Left lobe of liver (tissue), 2 donors: Measurements from ENCODE around the gene ZNF668. TPM values are rescaled to one million over a fixed set of nuclear protein-coding genes. Genes with fewer than 3 reads are reported as not detected.

Source experiments
- ATAC-seq: fragments of 200-7000 bp; cut with Tn5 transposase; one replicate; pipeline ENCODE4 v1.9.1; 2020; ENCODE audit warnings: mild to moderate bottlenecking, moderate library complexity
- DNase-seq: peaks from one replicate; pipeline ENCODE4 v3.0.0-alpha.2; 2020; ENCODE audit warnings: low spot score
- total RNA-seq: library from RNA; stranded (reverse); gene quantifications from one replicate; pipeline ENCODE4 v1.2.1, GENCODE V29; 2021
- donor health status: DM: no; HTN: no; CAD: no; lungs with moderate emphysema.
- donor health status: DM: no; HTN: yes; CAD: no.

The ZNF668 gene
- total RNA-seq, 1 donor from 2014 or later: 3.6 TPM

- ATAC-seq: no peak
- no peak for DNase-seq
These were observed 12.1 kb downstream of the ZNF668 start for GRCh38 chr16:31061813-31062440.

- DNase-seq: no peak
- no peak for ATAC-seq
These were observed 12.8 kb downstream of the ZNF668 start for GRCh38 chr16:31061126-31061812.

- no peak for ATAC-seq
- DNase-seq: no peak
These were observed 18.4 kb downstream of the ZNF668 start for GRCh38 chr16:31055613-31056012.

GRCh38 chr16:31052114-31052513 is 21.9 kb downstream of the ZNF668 start:
- DNase-seq (no peak), ATAC-seq (peak; percentile 39)

- DNase-seq (no peak), ATAC-seq (no peak)
These were observed 23.6 kb downstream of the ZNF668 start for GRCh38 chr16:31050280-31051030.

GRCh38 chr16:31043898-31044481 is 30.1 kb downstream of the ZNF668 start:
- DNase-seq (no peak), ATAC-seq (peak; percentile 44)

- DNase-seq (no peak), ATAC-seq (no peak)
These were observed 30.7 kb downstream of the ZNF668 start for GRCh38 chr16:31043352-31043751.

GRCh38 chr16:31042866-31043265 is 31.2 kb downstream of the ZNF668 start:
- ATAC-seq (no peak), DNase-seq (no peak)

GRCh38 chr16:31038993-31039392 is 35.0 kb downstream of the ZNF668 start:
- ATAC-seq: no peak
- DNase-seq: no peak

GRCh38 chr16:31036691-31037090 is 37.3 kb downstream of the ZNF668 start:
- DNase-seq (no peak), ATAC-seq (no peak)

- DNase-seq: peak; percentile 94
- ATAC-seq: peak; percentile 88
These were observed 40.1 kb downstream of the ZNF668 start for GRCh38 chr16:31033709-31034492.

- DNase-seq (peak; percentile 98), ATAC-seq (peak; percentile 92)
These were observed 41.0 kb downstream of the ZNF668 start, which contains the start of gene STX4 for GRCh38 chr16:31032736-31033708. STX4 (plus strand) TSS chr16:31033558; CDS start chr16:31033806, 248 bp downstream.

- no peak for ATAC-seq
- no peak for DNase-seq
These were observed 42.8 kb downstream of the ZNF668 start for GRCh38 chr16:31031276-31031675.

- DNase-seq: no peak
- ATAC-seq: no peak
These were observed 44.8 kb downstream of the ZNF668 start for GRCh38 chr16:31029272-31029671.

- DNase-seq: no peak
- peak; percentile 23 for ATAC-seq
These were observed 48.7 kb downstream of the ZNF668 start for GRCh38 chr16:31025339-31025738.

- no peak for ATAC-seq
- DNase-seq: no peak
These were observed 50.3 kb downstream of the ZNF668 start for GRCh38 chr16:31023627-31024226.

GRCh38 chr16:31023252-31023602 is 50.8 kb downstream of the ZNF668 start:
- no peak for DNase-seq

GRCh38 chr16:31022544-31023251 is 51.3 kb downstream of the ZNF668 start:
- no peak for DNase-seq
- ATAC-seq: no peak

More at GRCh38 chr16:31023252-31023602, 50.8 kb downstream of the ZNF668 start:
- no peak for ATAC-seq
